Measurements from ENCODE around the gene NOSTRIN. TPM values are rescaled to one million over a fixed set of nuclear protein-coding genes. Genes with fewer than 3 reads are reported as not detected.

NOSTRIN gene
- total and polyA plus RNA-seq, 2 donors (not counting 3 experiments of a cell fraction or from before 2014, with no cell fraction given) = 0.03 to 0.75 TPM

DNA sequence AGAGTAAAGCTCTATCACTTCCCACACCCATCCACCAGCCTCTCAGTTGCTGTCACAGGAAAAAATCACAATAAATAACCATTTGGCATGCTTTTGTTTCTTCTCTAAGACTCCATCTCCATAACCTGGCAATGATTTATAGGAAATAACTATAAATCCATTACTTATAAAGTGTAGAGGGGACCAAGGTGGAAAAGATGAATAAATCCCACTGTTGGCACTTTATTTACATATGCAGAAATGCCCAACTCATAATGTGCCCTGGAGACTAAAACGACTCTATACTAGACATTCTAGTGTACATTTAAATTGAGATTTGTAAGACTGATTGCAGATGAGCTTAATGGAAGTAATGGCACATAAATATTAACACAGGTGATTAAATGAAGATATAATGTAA, 7.5 kb upstream of the NOSTRIN start:
- Histone ChIP-seq H2AFZ (ENCODE audit: low read depth, low read length) (no peak overlapping the region), H4K20me1 (replicated peaks; ENCODE audit: control insufficient read depth, extremely low read depth, insufficient read depth, low read length) (no peaks in the 10 kb centered on the region), H3K36me3 (ENCODE audit: control insufficient read depth in 2 of 2, extremely low read depth in 1 of 2, insufficient read depth in 2 of 2, low read length in 2 of 2) (no peaks in the 10 kb centered on the region), H3K79me2 (ENCODE audit: control insufficient read depth, insufficient read depth, low read length) (no peaks in the 10 kb centered on the region), H3K9me1 (replicated peaks; ENCODE audit: control insufficient read depth, extremely low read depth, insufficient read depth, low read length) (no peaks in the 10 kb centered on the region), H3K27me3 (ENCODE audit: control insufficient read depth in 2 of 2, insufficient read depth in 2 of 2, low read length in 2 of 2) (no peaks in the 10 kb centered on the region), H3K9me3 (replicated peaks; ENCODE audit: control insufficient read depth, insufficient read depth, low read length) (no peaks in the 10 kb centered on the region), H3K4me2 (ENCODE audit: insufficient read depth, low read length) (no peak overlapping the region), H3K4me1 (ENCODE audit: control insufficient read depth, extremely low read depth, insufficient read depth, low read length) (peaks cover 13% of the 10 kb centered on the region), H3K9ac (replicated peaks; ENCODE audit: extremely low read depth, insufficient read depth, low read length) (no peak overlapping the region), H3K4me3 (replicated peaks in 1 of 3; ENCODE audit: insufficient read depth in 1 of 3, low read depth in 1 of 3, low read length in 3 of 3) (no peak overlapping the region), H3K27ac (ENCODE audit: insufficient read depth, low read depth, low read length) (no peak overlapping the region)
- no peak for DNase-seq (ENCODE audit: low read depth, low spot score)
- CTCF ChIA-PET = interaction anchor here (1.3 kb wide), 1 partner anchor 10 kb away, joined by 3 read pairs; no protein-coding TSS in a partner anchor
- POLR2A ChIA-PET = no interaction called here
- intact Hi-C loops (cut with micrococcal nuclease) (no loop called here), dilution Hi-C loops (cut with MboI; ENCODE audit: extremely low pct_ligation_motif_present, low sequenced_read_pairs) (no loop called here)
- BruUV-seq (replicated peaks) = no TSS peak
- no peak for TF ChIP-seq GATA2 (IDR thresholded peaks at IDR 0.05; ENCODE audit: insufficient read depth, insufficient read length, low read depth, low read length)
- no peak for TF ChIP-seq POLR2AphosphoS5 (IDR thresholded peaks at IDR 0.05; ENCODE audit: insufficient read depth, low read depth, low read length)
- TF ChIP-seq, protein P1, sequence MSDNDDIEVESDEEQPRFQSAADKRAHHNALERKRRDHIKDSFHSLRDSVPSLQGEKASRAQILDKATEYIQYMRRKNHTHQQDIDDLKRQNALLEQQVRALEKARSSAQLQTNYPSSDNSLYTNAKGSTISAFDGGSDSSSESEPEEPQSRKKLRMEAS (IDR thresholded peaks at IDR 0.05; ENCODE audit: insufficient read depth, insufficient read length) = no peak
- TF ChIP-seq MYC (IDR thresholded peaks at IDR 0.05; ENCODE audit: low read depth, low read length) = no peak
- TF ChIP-seq POLR2A (IDR thresholded peaks at IDR 0.05; ENCODE audit: low read depth, low read length) = no peak
- TF ChIP-seq JUN (IDR thresholded peaks at IDR 0.05; ENCODE audit: borderline replicate concordance, insufficient read depth, insufficient read length, low read depth) = no peak
- TF ChIP-seq EZH2 (IDR thresholded peaks at IDR 0.05; ENCODE audit: borderline replicate concordance, low read depth, low read length, severe bottlenecking) = no peak
- TF ChIP-seq CTCF (IDR thresholded peaks at IDR 0.05; ENCODE audit: extremely low read depth in 1 of 2, insufficient read depth in 1 of 2, low read depth in 1 of 2, low read length in 2 of 2) = no peak
- no peak for TF ChIP-seq FOS (IDR thresholded peaks at IDR 0.05; ENCODE audit: borderline replicate concordance, insufficient read depth, low read length)
- no peak for FAIRE-seq
